Measurements from ENCODE around the gene METTL23. TPM values are rescaled to one million over a fixed set of nuclear protein-coding genes. Genes with fewer than 3 reads are reported as not detected.
A peak's percentile ranks its signal among the peaks of the same experiment; 100 is the strongest.

Gene METTL23
- total RNA-seq, 4 donors from 2014 or later = 27.4 to 40.9 (median 33.7) TPM

- DNase-seq (ENCODE audit: low spot score in 2 of 2) = no peak
- intact Hi-C loops (cut with DNase I; ENCODE audit: low total_unique reads) = no loop called here
- no peak for TF ChIP-seq POLR2A (IDR thresholded peaks at IDR 0.05)
- no peak for TF ChIP-seq CTCF (IDR thresholded peaks at IDR 0.05)
- H3K4me3 ChIP-seq (ENCODE audit: low read depth, poor library complexity, severe bottlenecking) = no peak overlapping the region
- WGBS, 2 donors = 58 to 64% methylated on average over 3 of the region's 3 CpGs
Measured at GRCh38 chr17:76732734-76733617, 6.3 kb downstream of the METTL23 start.

- no peak for DNase-seq (ENCODE audit: low spot score in 2 of 2)
- TF ChIP-seq CTCF (IDR thresholded peaks at IDR 0.05) = no peak
- TF ChIP-seq POLR2A (IDR thresholded peaks at IDR 0.05) = no peak
- 67 to 68% methylated on average over 1 of the region's 1 CpG for WGBS, 2 donors
- intact Hi-C loops (cut with DNase I; ENCODE audit: low total_unique reads) = no loop called here
- no peak overlapping the region for H3K4me3 ChIP-seq (ENCODE audit: low read depth, poor library complexity, severe bottlenecking)
Measured at GRCh38 chr17:76733618-76733957, 6.9 kb downstream of the METTL23 start.

- WGBS, 2 donors = 21 to 35% methylated on average over 8 of the region's 8 CpGs
- no peak for DNase-seq (ENCODE audit: low spot score in 2 of 2)
- no peak for TF ChIP-seq POLR2A (IDR thresholded peaks at IDR 0.05)
- no peak overlapping the region for H3K4me3 ChIP-seq (ENCODE audit: low read depth, poor library complexity, severe bottlenecking)
- intact Hi-C loops (cut with DNase I; ENCODE audit: low total_unique reads) = no loop called here
Measured at GRCh38 chr17:76734080-76734840, 7.6 kb downstream of the METTL23 start.

- DNase-seq (ENCODE audit: low spot score in 2 of 2) = no peak
- intact Hi-C loops (cut with DNase I; ENCODE audit: low total_unique reads) = no loop called here
- no peak overlapping the region for H3K4me3 ChIP-seq (ENCODE audit: low read depth, poor library complexity, severe bottlenecking)
- WGBS, 2 donors = 11 to 13% methylated on average over 5 of the region's 5 CpGs
- TF ChIP-seq CTCF (IDR thresholded peaks at IDR 0.05) (no peak), POLR2A (IDR thresholded peaks at IDR 0.05) (no peak)
Measured at GRCh38 chr17:76735006-76735405, 8.4 kb downstream of the METTL23 start.

- intact Hi-C loops (cut with DNase I; ENCODE audit: low total_unique reads) = no loop called here
- TF ChIP-seq POLR2A (IDR thresholded peaks at IDR 0.05) = no peak
- TF ChIP-seq CTCF (IDR thresholded peaks at IDR 0.05) = no peak
- peak overlapping the region; percentile 87 for H3K4me3 ChIP-seq (ENCODE audit: low read depth, poor library complexity, severe bottlenecking)
- 1 to 2% methylated on average over 20 of the region's 20 CpGs for WGBS, 2 donors
- DNase-seq (ENCODE audit: low spot score in 2 of 2) = no peak
Measured at GRCh38 chr17:76735586-76736348, 9.1 kb downstream of the METTL23 start.

All from lower leg skin (tissue), 4 donors.